IMR-90 (cell line): ENCODE data around the gene DDX31. TPM values are rescaled to one million over a fixed set of nuclear protein-coding genes. Genes with fewer than 3 reads are reported as not detected.

Experiments
- ATAC-seq: fragments of 200-7000 bp; cut with Tn5 transposase; 2 replicates; pipeline ENCODE4 v1.9.1; 2020; ENCODE audit warnings: low read depth, mild to moderate bottlenecking, moderate library complexity
- BruUV-seq: library from RNA; stranded (reverse); fragments of 400-500 nt; replicated peaks from 2 replicates; lab custom pipeline; 2021; lab: Mats Ljungman, UMichigan
- CTCF ChIA-PET: fragments of 300-600 bp; formaldehyde crosslinking; extraction: SDS; loops from one replicate; lab custom pipeline; 2021; ENCODE audit warnings: antibody characterized with exemption; lab: Yijun Ruan, JAX
- POLR2A ChIA-PET: fragments of 300-600 bp; sonication (Branson Sonifier 250); formaldehyde crosslinking; loops from one replicate; lab custom pipeline; 2022; ENCODE audit warnings: antibody characterized with exemption; ENCODE audit not compliant: unreplicated experiment; lab: Charles Lee
- DNase-seq: peaks from one replicate; pipeline ENCODE4 v3.0.0; 2013
- H2AFZ ChIP-seq: replicated peaks from 2 replicates; pipeline ENCODE3; 2013; ENCODE audit warnings: low read length, mild to moderate bottlenecking; ENCODE audit not compliant: poor library complexity
- H2AK5ac ChIP-seq: 2 replicates; pipeline ENCODE4 v1.6.1; 2013; ENCODE audit warnings: low read depth, low read length, inconsistent platforms
- H2AK9ac ChIP-seq: replicated peaks from 2 replicates; pipeline ENCODE3; 2013; ENCODE audit warnings: mild to moderate bottlenecking, low read depth, low read length, moderate library complexity; ENCODE audit not compliant: poor library complexity
- H2BK120ac ChIP-seq: 2 replicates; pipeline ENCODE4 v1.6.1; 2013; ENCODE audit warnings: low read depth, low read length, inconsistent platforms
- H2BK15ac ChIP-seq: 3 replicates; pipeline ENCODE4 v1.6.1; 2013; ENCODE audit warnings: low read depth, low read length, inconsistent platforms
- H2BK20ac ChIP-seq: 2 replicates; pipeline ENCODE4 v1.6.1; 2013; ENCODE audit warnings: low read depth, mild to moderate bottlenecking, inconsistent platforms, low read length, moderate library complexity
- H2BK5ac ChIP-seq: 2 replicates; pipeline ENCODE4 v1.6.1; 2013; ENCODE audit warnings: mild to moderate bottlenecking, low read depth, low read length, inconsistent platforms; ENCODE audit not compliant: poor library complexity, severe bottlenecking
- H3K14ac ChIP-seq: replicated peaks from 2 replicates; pipeline ENCODE4 v1.6.1; 2013; ENCODE audit warnings: low read depth, low read length, inconsistent platforms
- H3K18ac ChIP-seq: 2 replicates; pipeline ENCODE4 v1.6.1; 2013; ENCODE audit warnings: low read depth, low read length, control low read depth
- H3K23ac ChIP-seq: 2 replicates; pipeline ENCODE4 v1.6.1; 2013; ENCODE audit warnings: low read depth, low read length, inconsistent platforms
- H3K27ac ChIP-seq: 2 replicates; pipeline ENCODE4 v1.5.1; 2013; ENCODE audit warnings: mild to moderate bottlenecking, control low read depth, low read length; ENCODE audit not compliant: insufficient read depth
- H3K27me3 ChIP-seq: 2 replicates; pipeline ENCODE4 v1.6.1; 2013; ENCODE audit warnings: low read length; ENCODE audit not compliant: control insufficient read depth, insufficient read depth
- H3K36me3 ChIP-seq: 2 replicates; pipeline ENCODE4 v1.6.1; 2013; ENCODE audit warnings: low read length, mixed read lengths; ENCODE audit not compliant: control insufficient read depth, insufficient read depth
- H3K4ac ChIP-seq: 2 replicates; pipeline ENCODE4 v1.6.1; 2013; ENCODE audit warnings: low read depth, low read length, inconsistent platforms
- H3K4me1 ChIP-seq: 2 replicates; pipeline ENCODE4 v1.6.1; 2013; ENCODE audit warnings: low read length, mixed read lengths; ENCODE audit not compliant: control insufficient read depth, insufficient read depth
- H3K4me2 ChIP-seq: 2 replicates; pipeline ENCODE4 v1.6.1; 2013; ENCODE audit warnings: low read depth, mild to moderate bottlenecking, control low read depth, low read length, moderate library complexity
- H3K4me3 ChIP-seq: 2 replicates; pipeline ENCODE4 v1.5.1; 2013; ENCODE audit warnings: low read depth, mild to moderate bottlenecking, control low read depth, low read length, moderate library complexity; ENCODE audit not compliant: insufficient read depth
- H3K56ac ChIP-seq: 2 replicates; pipeline ENCODE4 v1.6.1; 2013; ENCODE audit warnings: low read length, inconsistent platforms; ENCODE audit not compliant: insufficient read depth; ENCODE audit errors: extremely low read depth
- H3K79me1 ChIP-seq, 2 experiments: 2 replicates each; pipeline ENCODE4 v1.6.1; 2013; ENCODE audit warnings: low read length in 2 of 2, inconsistent platforms in 1 of 2, low read depth in 1 of 2
- H3K9ac ChIP-seq: 2 replicates; pipeline ENCODE4 v1.6.1; 2013; ENCODE audit warnings: low read depth, low read length, control low read depth
- H3K9me1 ChIP-seq: 2 replicates; pipeline ENCODE4 v1.6.1; 2013; ENCODE audit warnings: low read length, inconsistent platforms; ENCODE audit not compliant: insufficient read depth
- H3K9me3 ChIP-seq: 2 replicates; pipeline ENCODE4 v1.6.1; 2013; ENCODE audit warnings: low read length; ENCODE audit not compliant: control insufficient read depth, insufficient read depth
- H4K20me1 ChIP-seq: 2 replicates; pipeline ENCODE4 v1.6.1; 2013; ENCODE audit warnings: low read length, inconsistent platforms; ENCODE audit not compliant: insufficient read depth
- H4K5ac ChIP-seq: 2 replicates; pipeline ENCODE4 v1.6.1; 2013; ENCODE audit warnings: mild to moderate bottlenecking, low read depth, low read length, control low read depth
- H4K8ac ChIP-seq, 2 experiments: 2 replicates each; pipeline ENCODE4 v1.6.1; 2013; ENCODE audit warnings: low read depth in 2 of 2, low read length in 2 of 2, control low read depth in 1 of 2, inconsistent platforms in 1 of 2
- H4K91ac ChIP-seq: 2 replicates; pipeline ENCODE4 v1.6.1; 2013; ENCODE audit warnings: low read depth, low read length, inconsistent platforms; ENCODE audit not compliant: insufficient read depth
- ELK1 ChIP-seq: fragments of 150-350 bp; IDR thresholded peaks from 2 replicates; pipeline ENCODE4 v1.6.1; 2016; ENCODE audit warnings: low read depth, mild to moderate bottlenecking, low read length, moderate library complexity, borderline replicate concordance
- POLR2A ChIP-seq: IDR thresholded peaks from 2 replicates; pipeline ENCODE4 v1.6.1; 2012; ENCODE audit warnings: mild to moderate bottlenecking, low read depth, low read length
- WGBS, 2 experiments: methylation state at CpG; one replicate each; pipeline versions ENCODE4 v1.1.5 to v1.1.7; 2013; ENCODE audit warnings: missing lambda C conversion rate in 2 of 2; ENCODE audit not compliant: insufficient read length in 1 of 2; ENCODE audit errors: extremely low coverage in 2 of 2; 5-methylcytosine and 5-hydroxymethylcytosine counted together
- dilution Hi-C: fragments of 300-500 bp; cut with HindIII; formaldehyde crosslinking; loops from one replicate; pipeline ENCODE4 v1.14.3; 2018; ENCODE audit warnings: low sequenced_read_pairs; ENCODE audit not compliant: unreplicated experiment
- in situ Hi-C: fragments of 300-500 bp; cut with MboI; formaldehyde crosslinking; loops from 3 replicates; pipeline ENCODE4 v1.14.3; 2019; ENCODE audit warnings: low sequenced_read_pairs, inconsistent platforms, mixed read lengths
- intact Hi-C: fragments of 100-400 bp; cut with micrococcal nuclease; formaldehyde crosslinking; loops from 2 replicates; pipeline ENCODE4 v1.10.0; 2022
- polyA plus RNA-seq, 3 experiments: library from polyadenylated mRNA; depleted of rRNA; stranded (reverse); fragments of >200 nt; gene quantifications; 2 replicates each; pipeline ENCODE4 v1.2.3, GENCODE V29; 2012; ENCODE audit warnings: low replicate concordance in 1 of 3
- total RNA-seq: library from RNA; depleted of rRNA; stranded (reverse); fragments of >200 nt; gene quantifications from 2 replicates; pipeline ENCODE4 v1.2.3, GENCODE V29; 2012

Gene DDX31
- total and polyA plus RNA-seq, 2 of the 4 experiments (the other 2 are of a cell fraction): 10.7 to 14.0 TPM

- Histone ChIP-seq H3K9ac (no peak overlapping the region), H3K56ac (no peak overlapping the region), H2BK15ac (no peak overlapping the region), H3K27me3 (peaks cover 27% of the 10 kb centered on the region), H3K14ac (no peak overlapping the region), H3K4me3 (no peak overlapping the region), H2BK5ac (no peak overlapping the region), H3K18ac (no peak overlapping the region), H2AK5ac (no peak overlapping the region), H2AFZ (no peak overlapping the region), H3K9me1 (peaks cover 9% of the 10 kb centered on the region; the same call in 1 of the 2 replicates), H4K20me1 (peaks cover 8% of the 10 kb centered on the region), H2AK9ac (no peak overlapping the region), H4K8ac (no peak overlapping the region), H2BK120ac (no peak overlapping the region), H3K9me3 (no peaks in the 10 kb centered on the region), H4K5ac (no peak overlapping the region), H3K27ac (no peak overlapping the region), H3K36me3 (peaks cover 8% of the 10 kb centered on the region), H3K4me1 (no peaks in the 10 kb centered on the region), H2BK20ac (no peak overlapping the region), H3K23ac (no peak overlapping the region), H3K79me1 (no peaks in the 10 kb centered on the region), H3K4ac (no peak overlapping the region), H4K91ac (no peak overlapping the region), H3K4me2 (no peak overlapping the region)
- ChIA-PET CTCF (no interaction called here), POLR2A (no interaction called here)
- intact Hi-C loops: no loop called here
- DNase-seq (no peak), ATAC-seq (no peak)
- no peak for TF ChIP-seq ELK1
- no peak for TF ChIP-seq POLR2A
- 100% methylated on average over 7 of the region's 13 CpGs; no CpG with 5 or more reads in 1 of the 2 experiments for whole genome bisulfite sequencing, 2 experiments
- in situ Hi-C loops: no loop called here
- BruUV-seq: no TSS peak
- dilution Hi-C loops: no loop called here
Measured at GRCh38 chr9:132594412-132594811, 75.4 kb downstream of the DDX31 start.
